ENCODE measurements around the gene KLHL25.

The KLHL25 gene

DNA sequence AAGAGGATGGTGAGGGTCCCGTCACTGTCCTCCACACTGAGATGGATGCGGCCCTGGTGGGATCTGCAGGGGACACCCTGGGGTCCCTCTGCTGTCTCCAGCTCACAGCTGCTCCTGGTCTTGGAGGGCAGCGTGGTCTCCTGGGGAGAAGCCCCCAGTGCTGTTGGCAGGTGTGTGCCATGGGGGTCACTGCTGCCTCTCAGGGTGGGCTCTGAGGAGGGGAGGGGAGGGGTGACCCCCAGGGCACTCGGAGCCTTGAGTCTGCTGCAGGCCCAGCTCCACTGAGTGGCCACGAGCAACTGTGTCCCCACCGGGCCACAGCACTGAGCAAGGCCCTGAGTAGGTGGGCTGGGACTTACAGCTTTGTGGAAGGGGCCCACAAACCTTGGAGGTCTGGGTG, 34.7 kb downstream of the KLHL25 start:
- H3K4me3 ChIP-seq (ENCODE audit: low read length) = no peak overlapping the region
- DNase-seq (ENCODE audit: low read depth) = no peak
- TF ChIP-seq CTCF (IDR thresholded peaks at IDR 0.05; ENCODE audit: insufficient read depth, low read depth, low read length, missing control alignments) = no peak

DNA sequence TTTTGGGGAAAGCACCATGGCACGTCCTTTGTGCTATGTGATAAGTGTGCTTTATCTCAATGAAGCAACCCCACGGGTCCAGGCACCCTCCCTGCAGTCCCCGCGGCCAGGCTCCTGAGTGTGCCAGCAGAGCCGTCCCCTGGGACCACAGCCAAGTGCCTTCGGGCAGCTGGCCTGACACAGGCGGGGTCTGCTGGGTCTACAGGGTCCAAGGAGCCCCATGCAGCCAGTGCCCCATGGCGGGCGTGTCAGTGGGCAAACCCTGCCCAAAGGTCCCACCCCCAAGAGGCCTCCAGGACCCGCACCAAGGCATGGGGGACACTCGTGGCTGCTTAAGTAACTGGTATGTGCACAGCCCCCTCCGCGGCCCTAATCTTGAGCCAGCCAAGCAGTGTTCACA, 35.3 kb downstream of the KLHL25 start:
- no peak overlapping the region for H3K4me3 ChIP-seq (ENCODE audit: low read length)
- no peak for TF ChIP-seq CTCF (IDR thresholded peaks at IDR 0.05; ENCODE audit: insufficient read depth, low read depth, low read length, missing control alignments)
- DNase-seq (ENCODE audit: low read depth) = no peak

DNA sequence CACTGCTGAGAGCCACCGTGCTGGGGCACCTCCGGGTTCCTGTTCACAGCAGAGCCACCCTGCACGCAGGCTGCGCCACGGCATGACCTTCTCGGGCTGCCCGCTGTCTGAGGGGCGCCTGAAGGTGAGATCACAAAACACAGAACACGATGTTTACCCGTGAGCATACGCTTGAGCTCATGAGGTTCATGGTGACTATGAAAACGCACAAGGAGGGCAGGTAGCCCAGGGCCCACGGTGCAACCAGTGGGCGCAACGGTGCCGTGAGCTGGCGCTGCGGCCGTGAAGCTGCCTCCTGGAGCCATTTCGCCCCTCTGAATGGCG, 36.1 kb downstream of the KLHL25 start:
- no peak for DNase-seq (ENCODE audit: low read depth)
- H3K4me3 ChIP-seq (ENCODE audit: low read length) = no peak overlapping the region
- TF ChIP-seq CTCF (IDR thresholded peaks at IDR 0.05; ENCODE audit: insufficient read depth, low read depth, low read length, missing control alignments) = no peak

DNA sequence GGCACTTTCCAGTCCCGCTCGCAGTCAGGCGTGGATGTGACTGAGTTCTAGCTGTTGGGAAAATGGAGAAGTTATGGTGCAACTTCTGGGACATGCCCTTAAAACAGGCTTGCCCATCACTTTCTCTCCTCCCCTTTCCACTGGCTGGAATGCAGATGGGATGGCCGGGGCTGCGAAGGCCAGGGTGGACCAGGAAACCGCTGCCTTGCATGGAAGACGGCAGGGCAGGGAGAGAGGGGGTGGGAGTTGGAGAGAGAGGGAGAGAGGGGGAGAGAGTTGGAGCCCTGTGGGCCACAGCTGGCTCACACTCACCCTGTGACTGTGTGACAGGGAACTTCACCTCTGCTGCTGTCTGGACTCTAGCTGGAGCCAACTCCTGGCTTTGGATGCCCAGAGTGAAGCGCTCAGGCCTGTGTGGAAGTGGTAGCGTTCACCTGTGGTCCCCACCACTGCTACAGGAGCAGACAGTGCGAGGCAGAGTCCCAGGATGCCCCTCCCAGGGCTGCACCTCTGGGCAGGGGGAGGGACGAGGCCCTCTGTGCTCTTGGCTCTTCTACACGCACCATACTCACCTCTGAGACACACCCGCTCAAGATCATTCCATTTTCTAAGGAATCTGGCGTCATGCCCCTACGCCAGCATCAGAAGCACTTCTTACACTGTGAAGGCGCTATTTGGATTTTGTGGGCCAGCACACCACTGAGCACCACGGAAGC, 36.6 kb downstream of the KLHL25 start:
- no peak for DNase-seq (ENCODE audit: low read depth)
- no peak for TF ChIP-seq CTCF (IDR thresholded peaks at IDR 0.05; ENCODE audit: insufficient read depth, low read depth, low read length, missing control alignments)
- no peak overlapping the region for H3K4me3 ChIP-seq (ENCODE audit: low read length)

- H3K4me3 ChIP-seq (ENCODE audit: low read length) = no peak overlapping the region
- TF ChIP-seq CTCF (IDR thresholded peaks at IDR 0.05; ENCODE audit: insufficient read depth, low read depth, low read length, missing control alignments) = no peak
Measured at GRCh38 chr15:85757073-85757938, 37.4 kb downstream of the KLHL25 start.

GRCh38 chr15:85756411-85757072, 38.2 kb downstream of the KLHL25 start:
- peak; percentile 64 for DNase-seq (ENCODE audit: low read depth)

More at GRCh38 chr15:85757073-85757938, 37.4 kb downstream of the KLHL25 start:
- DNase-seq (ENCODE audit: low read depth) = no peak

More at GRCh38 chr15:85756411-85757072, 38.2 kb downstream of the KLHL25 start:
- TF ChIP-seq CTCF (IDR thresholded peaks at IDR 0.05; ENCODE audit: insufficient read depth, low read depth, low read length, missing control alignments) = no peak
- H3K4me3 ChIP-seq (ENCODE audit: low read length) = no peak overlapping the region
